Fibroblast of skin of abdomen (primary cell): ENCODE data around the gene REST. TPM values are rescaled to one million over a fixed set of nuclear protein-coding genes. Genes with fewer than 3 reads are reported as not detected.
"Not testable (repeated sequence)": the region's sequence is repeated elsewhere in the genome, so short reads cannot be mapped to it uniquely, and the experiment has no call there.

ENCODE experiments used
- DNase-seq: peaks from one replicate; pipeline ENCODE4 v3.0.0-alpha.2; 2013
- polyA plus RNA-seq, 2 experiments: library from polyadenylated mRNA; unstranded; fragments of 120-200 nt; gene quantifications; one replicate each; pipeline ENCODE4 v1.2.1, GENCODE V29; 2013; ENCODE audit not compliant: insufficient read length in 2 of 2

The REST gene
- polyA plus RNA-seq (2013, experiment 1 of 2; ENCODE audit: insufficient read length) = 16.8 TPM
- polyA plus RNA-seq (2013, experiment 2 of 2; ENCODE audit: insufficient read length) = 16.8 TPM

GRCh38 chr4:56907489-56908205 lies at the start of gene REST:
TSS of gene REST (plus strand) at chr4:56907900. CDS start at chr4:56910639, 2,739 bp downstream.
- DNase-seq = peak; percentile 77

- no peak for DNase-seq
These were observed 47.9 kb upstream of the REST start for GRCh38 chr4:56859841-56860240.

- no peak for DNase-seq
These were observed 46.9 kb upstream of the REST start for GRCh38 chr4:56860781-56861180.

- DNase-seq = peak; percentile 36
These were observed 46.3 kb upstream of the REST start for GRCh38 chr4:56861360-56861759.

- DNase-seq = no peak
These were observed 44.1 kb upstream of the REST start for GRCh38 chr4:56863441-56864139.

- peak; percentile 82 for DNase-seq
These were observed 36.8 kb upstream of the REST start for GRCh38 chr4:56870946-56871345.

- DNase-seq = peak; percentile 27
These were observed 36.3 kb upstream of the REST start for GRCh38 chr4:56871371-56871866.

- no peak for DNase-seq
These were observed 33.5 kb upstream of the REST start for GRCh38 chr4:56874166-56874565.

GRCh38 chr4:56874923-56875322 lies 32.8 kb upstream of the REST start:
- peak; percentile 21 for DNase-seq

- DNase-seq = no peak
These were observed 31.4 kb upstream of the REST start for GRCh38 chr4:56876264-56876663.

- DNase-seq = no peak
These were observed 27.7 kb upstream of the REST start for GRCh38 chr4:56879996-56880395.

GRCh38 chr4:56880572-56880971 lies 27.1 kb upstream of the REST start:
- DNase-seq = no peak

- DNase-seq = not testable (repeated sequence)
These were observed 23.2 kb upstream of the REST start for GRCh38 chr4:56884511-56884910.

GRCh38 chr4:56892691-56893090 lies 15.0 kb upstream of the REST start:
- no peak for DNase-seq

- not testable (repeated sequence) for DNase-seq
These were observed 9.9 kb upstream of the REST start for GRCh38 chr4:56897842-56898241.

- not testable (repeated sequence) for DNase-seq
These were observed 7.5 kb upstream of the REST start for GRCh38 chr4:56900186-56900585.

GRCh38 chr4:56902703-56903102 lies 5.0 kb upstream of the REST start:
- DNase-seq = no peak

- DNase-seq = no peak
These were observed 1.9 kb upstream of the REST start for GRCh38 chr4:56905796-56906195.

GRCh38 chr4:56906489-56907393 lies 959 bp upstream of the REST start:
- no peak for DNase-seq

- DNase-seq = peak; percentile 72
These were observed 746 bp downstream of the REST start for GRCh38 chr4:56908206-56909085.

GRCh38 chr4:56909086-56909894 lies 1.6 kb downstream of the REST start:
- peak; percentile 57 for DNase-seq
